B cell (primary cell): ENCODE measurements around the gene NEGR1. TPM values are rescaled to one million over a fixed set of nuclear protein-coding genes. Genes with fewer than 3 reads are reported as not detected.

Source experiments
- ATAC-seq: fragments of 200-7000 bp; cut with Tn5 transposase; one replicate; pipeline ENCODE4 v1.10.0; 2021; ENCODE audit warnings: low read depth, mild to moderate bottlenecking, moderate number of reproducible peaks, moderate library complexity
- CTCF ChIA-PET: fragments of 350-600 bp; sonication (Branson Sonifier 250); formaldehyde crosslinking; loops from one replicate; lab custom pipeline; 2021; ENCODE audit warnings: antibody characterized with exemption, inconsistent platforms; lab: Charles Lee
- POLR2A ChIA-PET: fragments of 350-600 bp; sonication (Branson Sonifier 250); formaldehyde crosslinking; loops from one replicate; lab custom pipeline; 2021; ENCODE audit warnings: antibody characterized with exemption; lab: Charles Lee
- DNase-seq: peaks from one replicate; pipeline ENCODE4 v3.0.0; 2013
- H2AFZ ChIP-seq: 2 replicates; pipeline ENCODE4 v1.6.1; 2012; ENCODE audit warnings: mild to moderate bottlenecking, low read depth, low read length; ENCODE audit not compliant: insufficient read depth, poor library complexity, severe bottlenecking
- H3K27ac ChIP-seq, 2 donors: 1 replicate in 1 of 2; 2 replicates in 1 of 2; pipeline ENCODE4 v1.5.1; 2012 to 2013; ENCODE audit warnings: low read length in 2 of 2, mild to moderate bottlenecking in 2 of 2, moderate library complexity in 1 of 2
- H3K27me3 ChIP-seq, 4 experiments: fragments of 200-600 bp in 1 of 4; sonication (generic) in 1 of 4; replicated peaks in 1 of 4; 1 replicate in 2 of 4; 2 replicates in 2 of 4; pipeline versions ENCODE4 v1.6.1 to v1.7.0; 2013 to 2016; ENCODE audit warnings: low read length in 3 of 4, mild to moderate bottlenecking in 2 of 4, mixed read lengths in 1 of 4, moderate library complexity in 1 of 4; ENCODE audit not compliant: insufficient read depth in 4 of 4, control insufficient read depth in 3 of 4; ENCODE audit errors: control extremely low read depth in 1 of 4
- H3K36me3 ChIP-seq, 2 experiments: replicated peaks in 1 of 2; 1 replicate in 1 of 2; 2 replicates in 1 of 2; pipeline versions ENCODE4 v1.6.1 to v1.7.1; 2013; ENCODE audit warnings: low read length in 1 of 2; ENCODE audit not compliant: insufficient read depth in 2 of 2, control insufficient read depth in 1 of 2; ENCODE audit errors: control extremely low read depth in 1 of 2, extremely low read depth in 1 of 2
- H3K4me1 ChIP-seq, 2 donors: fragments of 200-600 bp in 1 of 2; sonication (generic) in 1 of 2; 1 replicate in 1 of 2; 2 replicates in 1 of 2; pipeline versions ENCODE4 v1.5.1 to v1.6.1; 2013 to 2017; ENCODE audit warnings: low read length in 2 of 2; ENCODE audit not compliant: control insufficient read depth in 2 of 2, insufficient read depth in 2 of 2
- H3K4me2 ChIP-seq: replicated peaks from 2 replicates; pipeline ENCODE3; 2012; ENCODE audit warnings: mild to moderate bottlenecking, low read depth, low read length; ENCODE audit not compliant: poor library complexity, severe bottlenecking
- H3K4me3 ChIP-seq, 5 experiments: fragments of 200-600 bp in 1 of 5; sonication (generic) in 1 of 5; 1 replicate in 3 of 5; 2 replicates in 2 of 5; pipeline versions ENCODE4 v1.5.1 to v1.7.0; 2011 to 2016; ENCODE audit warnings: low read length in 4 of 5, mild to moderate bottlenecking in 4 of 5, low read depth in 2 of 5, control low read depth in 1 of 5, moderate library complexity in 1 of 5; ENCODE audit not compliant: insufficient read depth in 1 of 5; ENCODE audit errors: control extremely low read depth in 1 of 5, extremely low read depth in 1 of 5
- H3K79me2 ChIP-seq: fragments of 200-600 bp; sonication (generic); one replicate; pipeline ENCODE4 v1.6.0; 2016; ENCODE audit warnings: low read length; ENCODE audit not compliant: control insufficient read depth, insufficient read depth
- H3K9ac ChIP-seq: fragments of 200-600 bp; sonication (generic); 2 replicates; pipeline ENCODE4 v1.6.1; 2017; ENCODE audit warnings: mild to moderate bottlenecking, low read length, moderate library complexity
- H3K9me3 ChIP-seq, 3 donors: one replicate each; pipeline versions ENCODE4 v1.6.1 to v1.7.1; 2013; ENCODE audit warnings: low read length in 2 of 3; ENCODE audit not compliant: control insufficient read depth in 2 of 3, insufficient read depth in 1 of 3; ENCODE audit errors: control extremely low read depth in 1 of 3
- H4K20me1 ChIP-seq: 2 replicates; pipeline ENCODE4 v1.6.0; 2012; ENCODE audit warnings: mild to moderate bottlenecking, low read length; ENCODE audit not compliant: insufficient read depth, control insufficient read depth, poor library complexity, severe bottlenecking
- H3K27ac Mint-ChIP-seq: one replicate; pipeline ENCODE4 v1.8.0; 2021; ENCODE audit warnings: mixed read lengths
- H3K27me3 Mint-ChIP-seq: one replicate; pipeline ENCODE4 v1.8.0; 2021; ENCODE audit warnings: mixed read lengths
- H3K4me1 Mint-ChIP-seq: one replicate; pipeline ENCODE4 v1.8.0; 2021; ENCODE audit warnings: mixed read lengths
- H3K4me3 Mint-ChIP-seq: one replicate; pipeline ENCODE4 v1.8.0; 2021; ENCODE audit warnings: mixed read lengths
- H3K9me3 Mint-ChIP-seq: one replicate; pipeline ENCODE4 v1.8.0; 2022; ENCODE audit warnings: mixed read lengths; ENCODE audit not compliant: insufficient read depth
- CTCF ChIP-seq: fragments of 200-600 bp; IDR thresholded peaks from one replicate; pipeline ENCODE4 v1.8.0; 2022; ENCODE audit warnings: antibody characterized with exemption, mild to moderate bottlenecking
- EZH2 ChIP-seq: IDR thresholded peaks from 2 replicates; pipeline ENCODE4 v1.6.1; 2012; ENCODE audit warnings: borderline replicate concordance, low read depth, mild to moderate bottlenecking, moderate library complexity, low read length; ENCODE audit not compliant: insufficient read depth, poor library complexity, severe bottlenecking
- WGBS: methylation state at CpG from one replicate; pipeline ENCODE4 v1.1.5; 2013; ENCODE audit warnings: missing lambda C conversion rate; ENCODE audit not compliant: insufficient coverage; 5-methylcytosine and 5-hydroxymethylcytosine counted together
- intact Hi-C: fragments of 100-400 bp; cut with micrococcal nuclease; formaldehyde crosslinking; loops from one replicate; pipeline ENCODE4 v1.10.0; 2022
- polyA plus RNA-seq: library from polyadenylated mRNA; depleted of rRNA; stranded (reverse); fragments of >200 nt; gene quantifications from 2 replicates; pipeline ENCODE4 v1.2.3, GENCODE V29; 2012
- total RNA-seq, 2 donors: library from RNA; stranded (reverse); fragments of 120-200 nt in 1 of 2; gene quantifications; 1 replicate in 1 of 2; 2 replicates in 1 of 2; pipeline versions ENCODE4 v1.2.3 to v1.2.4, GENCODE V29; 2013 to 2022

NEGR1 gene
- total and polyA plus RNA-seq, 2 donors (not counting 1 experiment from before 2014, with no cell fraction given) = 0.01 TPM; not detected in 1

GRCh38 chr1:71428029-71428428, 854.3 kb downstream of the NEGR1 start:
- no peak overlapping the region for H3K4me3 Mint-ChIP-seq
- no peak overlapping the region for H3K9ac ChIP-seq

GRCh38 chr1:71427066-71427465, 855.3 kb downstream of the NEGR1 start:
- H3K27me3 Mint-ChIP-seq = no peaks in the 10 kb centered on the region
- no peak overlapping the region for H3K4me2 ChIP-seq
- ChIA-PET POLR2A (no interaction called here), CTCF (no interaction called here)
- H3K36me3 ChIP-seq = no peaks in the 10 kb centered on the region
- TF ChIP-seq CTCF = no peak
- TF ChIP-seq EZH2 = no peak
- no peak overlapping the region for H2AFZ ChIP-seq
- H3K4me3 Mint-ChIP-seq = no peak overlapping the region
- H3K27ac ChIP-seq = no peak overlapping the region
- H3K9me3 Mint-ChIP-seq = no peaks in the 10 kb centered on the region
- H3K79me2 ChIP-seq = no peaks in the 10 kb centered on the region
- intact Hi-C loops = no loop called here
- H3K9me3 ChIP-seq = no peaks in the 10 kb centered on the region
- WGBS = 100% methylated on average over 1 of the region's 3 CpGs
- no peak overlapping the region for H3K27ac Mint-ChIP-seq
- no peaks in the 10 kb centered on the region for H3K4me1 ChIP-seq
- H3K4me1 Mint-ChIP-seq = no peaks in the 10 kb centered on the region
- H3K27me3 ChIP-seq = no peaks in the 10 kb centered on the region
- H3K4me3 ChIP-seq = no peak overlapping the region
- H4K20me1 ChIP-seq = no peaks in the 10 kb centered on the region
- H3K9ac ChIP-seq = no peak overlapping the region
- DNase-seq = no peak
- no peak for ATAC-seq

More at GRCh38 chr1:71428029-71428428, 854.3 kb downstream of the NEGR1 start:
- WGBS = 43% methylated on average over 1 of the region's 1 CpG
- H3K4me1 Mint-ChIP-seq = no peaks in the 10 kb centered on the region
- Histone ChIP-seq H3K79me2 (no peaks in the 10 kb centered on the region), H3K4me2 (no peak overlapping the region), H3K9me3 (no peaks in the 10 kb centered on the region), H3K36me3 (no peaks in the 10 kb centered on the region), H3K4me1 (no peaks in the 10 kb centered on the region), H4K20me1 (no peaks in the 10 kb centered on the region), H3K27me3 (no peaks in the 10 kb centered on the region), H2AFZ (no peak overlapping the region), H3K27ac (no peak overlapping the region), H3K4me3 (no peak overlapping the region)
- no peak for ATAC-seq
- ChIA-PET POLR2A (no interaction called here), CTCF (no interaction called here)
- no peak overlapping the region for H3K27ac Mint-ChIP-seq
- no peaks in the 10 kb centered on the region for H3K9me3 Mint-ChIP-seq
- TF ChIP-seq EZH2 (no peak), CTCF (no peak)
- intact Hi-C loops = no loop called here
- no peak for DNase-seq
- no peaks in the 10 kb centered on the region for H3K27me3 Mint-ChIP-seq
